GM18870 (cell line): ENCODE measurements around the gene DRD4.

Source experiments
- ATAC-seq: cut with Tn5 transposase; IDR thresholded peaks from one replicate; pipeline ENCODE4 v1.9.1; 2021; ENCODE audit warnings: moderate library complexity; ENCODE audit not compliant: unreplicated experiment

The DRD4 gene

DNA sequence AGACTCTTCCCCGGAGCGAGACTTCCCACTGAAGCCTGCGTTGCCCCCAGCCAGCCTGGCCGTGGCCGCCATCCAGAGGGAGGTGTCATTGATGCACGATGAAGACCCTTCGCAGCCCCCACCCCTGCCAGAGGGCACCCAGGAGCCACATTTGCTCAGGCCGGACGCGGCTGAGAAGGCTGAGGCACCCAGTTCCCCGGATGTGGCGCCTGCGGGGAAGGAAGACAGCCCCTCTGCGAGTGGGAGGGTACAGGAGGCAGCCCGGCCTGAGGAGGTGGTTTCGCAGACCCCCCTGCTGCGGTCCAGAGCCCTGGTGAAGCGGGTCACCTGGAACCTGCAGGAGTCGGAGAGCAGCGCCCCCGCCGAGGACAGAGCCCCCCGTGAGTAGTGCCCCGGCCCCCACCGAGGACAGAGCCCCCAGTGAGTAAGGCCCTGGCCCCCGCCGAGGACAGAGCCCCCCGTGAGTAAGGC, 27.7 kb upstream of the DRD4 start:
- ATAC-seq = no peak

DNA sequence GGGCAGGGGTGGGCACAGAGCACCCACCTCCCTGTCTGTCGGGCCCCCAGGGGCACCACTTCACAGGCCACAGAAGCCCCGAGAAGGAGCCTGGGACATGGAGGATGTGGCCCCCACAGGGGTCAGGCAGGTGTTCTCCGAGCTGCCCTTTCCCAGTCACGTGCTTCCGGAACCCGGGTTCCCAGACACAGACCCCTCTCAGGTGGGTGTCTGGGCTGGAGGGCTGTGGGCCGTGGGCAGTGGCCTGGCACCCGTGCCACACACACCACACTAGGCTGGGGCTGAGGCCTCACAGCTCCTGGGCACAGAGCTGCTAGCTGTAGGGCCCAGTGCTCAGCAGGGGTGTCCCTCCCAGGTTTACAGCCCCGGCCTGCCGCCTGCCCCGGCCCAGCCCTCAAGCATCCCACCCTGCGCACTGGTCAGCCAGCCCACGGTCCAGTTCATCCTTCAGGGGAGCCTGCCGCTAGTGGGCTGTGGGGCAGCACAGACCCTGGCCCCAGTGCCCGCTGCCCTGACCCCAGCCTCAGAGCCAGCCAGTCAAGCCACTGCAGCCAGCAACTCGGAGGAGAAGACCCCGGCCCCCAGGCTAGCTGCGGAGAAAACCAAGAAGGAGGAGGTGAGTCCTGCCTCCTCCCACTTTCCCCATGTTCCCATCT, 26.8 kb upstream of the DRD4 start:
- no peak for ATAC-seq

DNA sequence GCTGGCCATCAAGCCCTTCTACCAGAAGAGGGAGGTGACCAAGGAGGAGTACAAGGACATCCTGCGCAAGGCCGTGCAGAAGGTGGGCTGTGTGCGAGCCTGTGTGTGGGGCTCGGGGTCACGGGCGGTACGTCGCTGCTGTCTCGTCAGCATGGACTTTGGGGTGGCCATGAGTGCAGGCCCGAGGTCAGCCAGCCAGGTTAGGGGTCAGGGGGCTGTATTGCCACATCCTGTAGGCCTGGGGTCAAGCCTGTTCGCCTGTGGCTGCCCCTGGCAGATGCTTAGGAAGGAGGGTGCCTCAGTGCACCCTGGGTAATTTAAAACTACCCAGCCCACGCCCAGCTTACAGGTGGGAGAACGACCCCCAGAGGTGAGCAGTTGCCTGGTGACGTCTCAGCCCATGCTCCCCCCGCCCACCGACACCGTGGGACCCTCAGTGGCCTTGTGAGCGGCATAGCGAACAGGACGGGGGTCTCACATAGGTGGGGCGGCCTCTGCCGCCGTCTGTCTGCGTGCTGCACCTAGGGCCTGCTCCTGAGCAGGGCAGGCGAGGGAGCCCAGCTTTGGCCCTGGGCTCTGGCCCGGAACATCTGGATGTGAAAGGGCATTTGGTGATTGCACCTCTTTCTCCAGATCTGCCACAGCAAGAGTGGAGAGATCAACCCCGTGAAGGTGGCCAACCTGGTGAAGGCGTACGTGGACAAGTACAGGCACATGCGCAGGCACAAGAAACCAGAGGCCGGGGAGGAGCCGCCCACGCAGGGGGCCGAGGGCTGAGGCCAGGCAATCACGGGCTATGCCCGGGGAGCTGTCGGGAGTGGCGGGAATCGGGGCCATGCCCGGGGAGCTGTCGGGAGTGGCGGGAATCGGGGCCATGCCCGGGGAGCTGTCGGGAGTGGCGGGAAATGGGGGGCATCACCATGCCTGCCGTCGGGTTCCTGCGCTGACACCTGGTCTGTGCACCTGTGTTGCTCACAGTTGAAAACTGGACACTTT, 25.8 kb upstream of the DRD4 start:
- no peak for ATAC-seq

- ATAC-seq = no peak
Observed at GRCh38 chr11:612201-612960, 24.7 kb upstream of the DRD4 start.

DNA sequence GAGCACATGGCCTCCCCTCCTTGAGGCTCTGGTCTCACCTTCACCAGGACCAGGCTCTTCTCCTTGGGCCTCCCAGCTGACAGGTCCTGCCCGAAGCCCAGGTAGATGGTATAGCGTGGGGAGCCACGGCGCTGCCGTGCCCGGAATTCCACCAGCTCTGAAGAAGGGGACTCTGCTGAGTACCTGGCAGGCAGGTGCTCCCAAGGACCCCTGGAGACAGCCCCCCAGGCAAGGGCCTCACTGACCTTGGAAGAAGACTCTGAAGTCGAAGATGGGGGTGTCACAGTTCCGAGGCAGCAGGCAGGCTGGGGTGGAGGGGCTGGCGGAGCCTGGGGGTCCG, 24.1 kb upstream of the DRD4 start:
- no peak for ATAC-seq

DNA sequence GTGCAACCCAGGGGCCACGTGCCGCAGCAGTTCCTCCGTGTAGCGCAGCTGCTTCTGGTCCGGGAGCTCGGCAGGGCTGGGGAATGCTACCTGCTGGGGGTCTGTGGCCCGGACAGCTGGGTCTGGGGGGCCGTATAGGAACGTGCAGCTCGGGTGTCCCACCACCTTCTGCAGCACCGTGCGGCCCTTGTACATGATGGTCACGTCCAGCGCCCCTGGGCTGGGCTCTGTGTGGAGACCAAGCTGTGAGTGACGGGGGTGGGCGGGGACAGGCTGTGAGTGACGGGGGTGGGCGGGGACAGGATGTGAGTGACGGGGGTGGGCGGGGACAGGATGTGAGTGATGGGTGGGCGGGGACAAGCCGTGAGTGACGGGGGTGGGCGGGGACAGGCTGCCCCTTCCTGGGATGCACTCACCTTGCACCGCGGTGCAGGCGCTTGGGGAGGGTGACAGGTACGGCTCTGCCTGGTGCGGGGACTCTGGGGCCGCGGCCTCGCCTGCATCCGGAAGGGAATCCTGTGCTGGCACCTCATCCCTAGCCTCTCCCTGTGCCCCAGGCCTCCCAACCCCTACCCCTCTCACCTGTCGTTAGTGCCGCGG, 23.6 kb upstream of the DRD4 start:
- no peak for ATAC-seq

DNA sequence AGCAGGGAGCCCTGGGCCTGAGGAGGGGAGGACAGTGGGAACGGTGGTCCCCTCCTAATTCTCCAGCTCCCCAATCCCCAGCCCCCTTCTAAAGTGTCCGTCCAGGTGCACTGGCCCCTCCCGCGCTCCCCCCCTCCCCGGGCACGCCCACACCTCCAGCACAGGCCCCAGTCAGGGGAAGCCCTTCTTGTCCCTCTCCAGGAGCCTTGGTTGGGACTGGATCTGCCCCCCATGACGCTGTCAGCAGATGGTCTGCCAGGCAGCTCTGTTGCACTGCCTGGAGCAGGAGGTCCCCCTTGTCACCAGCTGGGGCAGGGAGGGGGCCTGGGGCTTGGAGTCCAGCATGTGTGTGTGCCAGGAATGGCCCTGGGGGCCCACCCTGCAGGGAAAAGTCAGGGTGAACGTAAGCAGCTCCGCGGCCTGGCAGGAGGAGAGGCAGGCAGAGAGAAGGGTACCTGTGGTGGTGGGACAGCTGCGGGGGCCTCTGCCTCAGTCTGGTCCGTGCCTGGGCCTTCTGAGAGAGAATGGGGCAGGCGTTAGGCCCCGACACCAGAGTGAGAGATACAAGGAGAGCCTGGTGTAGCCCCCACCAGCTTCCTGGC, 22.9 kb upstream of the DRD4 start:
- no peak for ATAC-seq

- ATAC-seq = peak; percentile 2
Observed at GRCh38 chr11:614623-615503, 22.2 kb upstream of the DRD4 start.

DNA sequence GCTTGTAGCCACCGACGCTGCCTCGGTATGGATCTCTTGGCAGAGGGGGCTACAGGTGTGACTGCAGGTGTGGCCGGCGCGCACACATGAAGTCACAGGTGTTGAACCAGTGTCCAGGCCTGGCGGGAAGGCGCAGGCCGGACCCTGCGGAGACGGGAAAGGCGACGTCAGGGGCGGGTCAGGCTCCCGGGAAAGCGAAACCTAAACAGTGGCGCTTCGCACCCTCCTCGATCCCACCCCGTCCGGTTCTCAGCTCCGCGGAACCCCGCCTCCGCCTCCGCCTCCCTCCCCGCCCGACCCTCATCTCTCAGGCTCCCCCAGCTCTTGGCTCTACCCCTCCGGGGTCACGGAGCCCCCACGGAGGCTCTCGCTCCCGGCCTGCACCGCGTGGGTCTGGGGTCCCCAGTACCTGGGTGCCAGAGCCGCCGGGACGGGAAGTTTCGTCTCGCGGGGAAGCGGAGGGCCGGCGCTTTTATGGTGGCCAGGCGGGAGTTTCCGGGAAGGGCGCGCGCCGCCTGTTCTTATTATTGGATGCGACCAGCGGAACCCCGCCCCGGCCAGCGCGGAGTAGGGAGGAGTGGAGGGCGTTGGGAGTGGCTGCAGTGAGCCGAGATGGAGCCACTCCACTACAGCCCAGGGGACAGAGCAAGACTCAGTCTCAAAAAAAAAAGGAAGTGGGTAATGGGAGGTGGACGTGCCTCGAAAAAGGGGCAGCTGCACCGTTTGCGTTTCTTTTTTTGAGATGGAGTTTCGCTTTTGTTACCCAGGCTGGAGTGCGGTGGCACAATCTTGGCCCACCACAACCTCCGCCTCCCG, 21.4 kb upstream of the DRD4 start, which contains the start of gene IRF7:
Gene IRF7, minus strand, starts transcription at position 447 of the 816 bp plus-strand sequence. CDS start 586 bp downstream, outside the sequence.
- ATAC-seq = peak; percentile 62

GRCh38 chr11:616320-617198, 20.5 kb upstream of the DRD4 start:
- ATAC-seq = no peak

DNA sequence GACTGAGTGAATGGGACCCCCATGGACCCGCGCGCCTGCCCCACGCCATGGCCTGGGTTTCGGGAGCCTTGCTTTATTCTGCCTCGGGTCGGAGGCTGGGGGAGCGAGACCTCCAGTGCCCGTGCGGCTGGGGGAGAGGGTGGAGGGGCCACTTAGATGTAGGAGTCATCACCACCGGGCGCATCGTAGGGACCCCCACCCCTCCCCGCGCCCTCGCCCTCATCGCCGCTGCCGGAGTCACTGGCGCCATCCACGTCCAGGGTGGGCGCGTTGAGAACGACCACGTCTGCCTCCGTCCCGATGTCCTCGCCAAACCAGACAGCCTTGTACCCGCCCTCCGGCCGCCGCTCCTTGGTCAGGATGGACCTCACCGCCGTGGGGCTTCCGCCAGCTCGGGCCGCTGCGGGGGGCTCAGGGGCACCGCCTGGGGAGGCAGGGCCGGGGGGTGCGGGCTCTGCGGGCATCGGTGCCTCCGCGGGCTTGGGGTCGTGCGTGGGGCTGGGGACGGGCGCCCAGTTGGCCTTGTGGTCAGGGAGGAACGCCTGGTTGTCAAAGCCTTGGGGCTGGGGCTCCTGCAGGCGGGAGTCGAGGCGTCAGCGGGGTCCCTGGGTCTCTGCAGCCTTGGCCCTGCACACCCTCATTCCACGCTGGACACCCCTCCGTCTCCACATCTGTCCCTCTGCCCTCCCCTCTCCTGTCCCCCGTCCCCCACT, 19.7 kb upstream of the DRD4 start:
- ATAC-seq = no peak

DNA sequence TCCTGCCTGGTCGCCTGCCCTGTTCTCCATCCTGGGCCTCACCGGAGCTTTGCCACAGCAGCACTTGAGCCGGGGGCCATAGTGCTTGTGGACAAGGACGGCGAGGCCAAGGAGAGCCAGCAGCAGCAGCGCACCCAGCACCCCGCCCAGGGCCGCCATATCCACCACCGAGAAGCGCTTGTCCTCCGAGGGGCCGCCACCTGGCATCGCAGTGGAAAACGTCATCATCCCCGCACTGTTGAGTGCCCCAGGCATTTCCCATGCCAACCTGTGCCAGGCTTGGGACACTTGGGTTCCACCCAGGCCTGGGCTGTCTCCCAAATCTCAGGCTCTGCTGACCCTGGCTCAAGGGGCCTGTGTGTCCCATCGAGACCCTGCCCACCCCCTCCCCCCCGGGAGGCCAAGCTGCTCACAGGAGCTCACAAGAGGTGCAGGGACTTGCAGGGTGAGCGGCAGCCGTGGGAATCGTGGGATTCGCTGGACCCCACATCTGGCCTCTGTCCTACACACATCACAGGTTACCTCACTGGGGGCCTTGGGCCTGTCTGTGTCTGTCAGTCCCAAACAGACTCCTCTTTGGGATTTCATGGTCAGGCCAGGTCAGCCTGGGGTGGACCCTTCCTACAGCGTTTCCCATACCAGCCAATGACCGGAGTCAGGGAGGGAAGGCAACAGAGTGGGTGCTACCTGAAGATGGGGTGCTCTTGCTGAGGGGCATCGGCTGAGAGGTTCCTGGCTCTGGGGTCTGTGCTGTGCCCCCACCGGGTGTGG, 19.0 kb upstream of the DRD4 start:
- ATAC-seq = no peak

GRCh38 chr11:618856-619627, 18.0 kb upstream of the DRD4 start:
- ATAC-seq = no peak

DNA sequence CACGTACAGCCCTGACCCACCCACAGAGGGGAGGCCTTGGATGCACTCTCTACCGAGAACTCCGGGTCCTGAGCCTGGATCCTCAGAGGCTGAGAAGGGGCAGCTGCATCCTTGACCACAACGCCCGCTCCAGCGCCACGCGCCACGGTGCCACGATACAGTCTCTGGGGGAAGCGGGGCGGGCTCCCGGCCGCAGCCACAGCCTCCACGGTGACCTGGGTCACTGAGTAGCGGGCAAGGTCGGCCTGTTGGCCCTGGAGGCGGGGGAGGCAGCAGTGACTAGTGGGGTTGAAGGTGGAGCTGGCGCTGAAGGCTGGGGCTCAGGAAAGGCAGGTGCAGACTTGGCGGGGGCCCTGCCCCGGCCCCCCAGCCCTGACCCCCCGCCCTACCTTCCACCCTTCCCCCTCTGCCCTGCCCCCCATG, 17.4 kb upstream of the DRD4 start:
- ATAC-seq = no peak

DNA sequence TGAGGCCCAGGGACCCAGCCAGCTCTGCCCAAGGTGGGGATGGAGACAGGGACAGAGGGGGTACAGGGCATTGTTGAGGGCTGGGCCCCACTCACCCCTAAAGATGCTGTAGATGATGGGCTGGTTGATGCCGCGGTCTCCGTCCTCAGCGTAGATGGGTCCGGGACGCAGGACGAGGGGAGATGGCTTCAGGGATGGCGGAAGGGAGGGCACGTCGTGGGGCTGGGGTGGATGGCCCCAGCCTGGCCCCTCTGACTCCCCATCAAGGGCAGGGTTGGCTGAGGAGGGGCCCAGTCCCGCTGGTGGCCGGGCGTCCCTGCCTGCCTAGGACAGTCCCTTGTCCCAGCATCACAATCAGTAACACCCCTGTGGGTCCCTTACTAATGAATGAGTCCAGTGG, 16.9 kb upstream of the DRD4 start:
- no peak for ATAC-seq
